ENCODE data around the gene MAN2B2.

The MAN2B2 gene

DNA sequence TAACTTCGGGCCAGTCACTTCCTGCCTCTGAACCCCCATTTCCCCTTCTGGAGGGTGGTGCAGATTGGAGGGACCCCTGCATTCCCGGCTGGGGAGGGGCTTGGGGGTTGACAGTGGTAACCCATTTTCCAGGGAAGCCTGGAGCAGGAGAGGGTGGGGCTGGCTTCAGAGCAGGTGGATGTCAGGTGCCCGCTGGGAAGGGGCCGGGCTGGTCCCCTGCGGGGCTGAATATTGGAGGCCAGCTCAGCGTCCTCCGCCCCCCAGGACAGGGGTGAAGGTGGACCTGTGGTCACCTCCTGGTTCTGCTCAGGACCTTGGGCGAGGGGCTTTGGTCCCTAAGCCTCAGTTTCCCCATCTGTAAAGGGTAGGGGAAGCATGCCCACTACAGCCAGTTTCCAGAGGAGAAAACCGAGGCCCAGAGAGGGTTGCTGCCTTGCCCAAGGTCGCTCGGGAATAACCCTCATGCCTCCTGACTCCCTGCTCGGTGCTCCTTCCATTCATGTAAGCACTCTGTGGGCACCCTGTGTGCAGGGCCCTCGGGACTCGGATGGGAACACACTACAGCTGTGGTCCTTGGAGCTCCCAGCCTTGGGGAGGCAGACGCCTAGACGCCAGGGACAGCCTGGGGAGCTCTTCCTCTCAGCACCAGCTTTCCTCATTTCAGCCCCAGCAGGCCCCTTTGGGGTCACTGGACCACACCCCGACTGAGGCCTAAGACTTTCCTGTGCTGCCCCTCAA, 683 bp downstream of the MAN2B2 start:
- in situ Hi-C loops (cut with HindIII; ENCODE audit: low pct_unique_long_range_greater_than_20kb, low sequenced_read_pairs) = no loop called here
- TF ChIP-seq JUND (IDR thresholded peaks at IDR 0.05; ENCODE audit: low read depth) = no peak
- no peak for DNase-seq (ENCODE audit: low read depth in 1 of 2, low spot score in 1 of 2)

DNA sequence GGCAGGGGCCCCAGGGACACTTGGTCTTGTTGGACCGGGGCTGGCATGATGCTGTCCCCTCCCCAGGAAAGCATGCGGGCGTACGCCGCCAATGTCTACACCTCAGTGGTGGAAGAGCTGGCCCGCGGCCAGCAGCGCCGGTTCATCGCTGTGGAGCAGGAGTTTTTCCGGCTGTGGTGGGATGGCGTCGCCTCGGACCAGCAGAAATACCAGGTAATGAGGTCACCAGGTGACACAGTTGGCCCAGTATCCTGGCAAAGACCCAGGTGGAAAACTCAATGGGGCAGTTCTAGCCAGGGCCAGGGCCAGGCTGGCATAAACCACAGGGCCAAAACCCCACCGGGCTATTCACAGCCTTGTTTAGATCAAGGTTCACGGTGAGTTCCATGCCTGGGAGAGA, 1.5 kb downstream of the MAN2B2 start:
- in situ Hi-C loops (cut with HindIII; ENCODE audit: low pct_unique_long_range_greater_than_20kb, low sequenced_read_pairs) = no loop called here
- no peak for DNase-seq (ENCODE audit: low read depth in 1 of 2, low spot score in 1 of 2)
- no peak for TF ChIP-seq JUND (IDR thresholded peaks at IDR 0.05; ENCODE audit: low read depth)

DNA sequence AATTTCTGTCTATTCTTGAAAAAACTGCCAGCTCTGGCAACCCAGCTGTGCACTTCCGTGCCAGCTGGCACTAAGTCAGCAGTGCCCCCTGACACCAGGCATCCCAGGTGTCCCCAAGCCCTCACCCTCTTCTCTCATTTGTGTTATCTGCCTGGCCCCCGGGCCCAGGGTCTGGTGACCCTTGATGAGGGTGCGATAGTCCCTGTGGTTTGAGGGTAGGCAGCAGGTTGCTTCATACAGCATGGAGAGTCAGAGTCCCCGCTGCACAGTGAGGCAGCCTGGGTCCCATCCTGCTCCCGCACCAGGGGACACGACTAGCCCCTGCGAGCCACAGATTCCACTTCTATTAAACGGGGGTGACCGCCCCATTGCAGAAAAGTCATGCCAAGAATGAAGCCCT, 1.9 kb downstream of the MAN2B2 start:
- in situ Hi-C loops (cut with HindIII; ENCODE audit: low pct_unique_long_range_greater_than_20kb, low sequenced_read_pairs) = no loop called here
- no peak for TF ChIP-seq JUND (IDR thresholded peaks at IDR 0.05; ENCODE audit: low read depth)

DNA sequence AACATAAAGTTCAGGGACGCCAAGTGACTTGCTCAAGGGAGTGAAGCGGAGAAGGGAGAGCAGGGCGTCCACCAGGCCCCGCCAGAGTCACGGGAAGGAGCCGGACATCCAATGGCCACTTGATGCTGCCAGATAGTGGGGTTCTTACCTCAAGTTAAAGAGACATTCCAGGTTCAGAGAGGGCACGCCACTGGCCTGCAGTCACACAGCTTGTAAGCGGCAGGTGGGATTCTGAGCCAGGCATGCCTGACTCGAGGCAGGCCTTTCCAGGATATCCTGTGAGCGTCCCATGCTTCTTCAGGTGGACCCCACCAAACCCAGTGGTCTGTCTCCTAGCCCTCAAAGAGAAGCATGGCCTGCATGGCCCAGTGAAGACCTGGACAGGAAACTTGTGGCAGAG, 2.4 kb downstream of the MAN2B2 start:
- no peak for TF ChIP-seq JUND (IDR thresholded peaks at IDR 0.05; ENCODE audit: low read depth)
- no peak for DNase-seq (ENCODE audit: low read depth in 1 of 2, low spot score in 1 of 2)
- in situ Hi-C loops (cut with HindIII; ENCODE audit: low pct_unique_long_range_greater_than_20kb, low sequenced_read_pairs) = no loop called here

More for the DNA sequence above, 1.9 kb downstream of the MAN2B2 start:
- no peak for DNase-seq (ENCODE audit: low read depth in 1 of 2, low spot score in 1 of 2)

DNA sequence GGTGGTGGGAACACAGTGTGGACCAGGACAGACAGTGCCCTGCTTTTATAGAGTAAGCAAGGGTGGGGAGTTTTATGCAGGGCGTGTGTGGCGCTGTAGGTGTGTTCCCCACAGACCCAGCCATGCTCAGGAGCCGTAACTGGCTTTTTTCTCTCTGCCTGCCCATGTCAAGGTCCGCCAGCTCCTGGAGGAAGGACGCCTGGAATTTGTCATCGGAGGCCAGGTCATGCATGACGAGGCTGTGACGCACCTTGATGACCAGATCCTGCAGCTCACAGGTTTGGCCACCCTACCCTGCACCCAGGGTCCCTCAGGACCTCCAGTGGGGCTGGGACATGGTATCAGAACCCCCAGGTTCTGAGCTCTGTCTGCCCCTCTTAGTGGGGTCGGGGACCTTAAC, 3.2 kb downstream of the MAN2B2 start:
- in situ Hi-C loops (cut with HindIII; ENCODE audit: low pct_unique_long_range_greater_than_20kb, low sequenced_read_pairs) = no loop called here
- DNase-seq (ENCODE audit: low read depth in 1 of 2, low spot score in 1 of 2) = no peak
- no peak for TF ChIP-seq JUND (IDR thresholded peaks at IDR 0.05; ENCODE audit: low read depth)

DNA sequence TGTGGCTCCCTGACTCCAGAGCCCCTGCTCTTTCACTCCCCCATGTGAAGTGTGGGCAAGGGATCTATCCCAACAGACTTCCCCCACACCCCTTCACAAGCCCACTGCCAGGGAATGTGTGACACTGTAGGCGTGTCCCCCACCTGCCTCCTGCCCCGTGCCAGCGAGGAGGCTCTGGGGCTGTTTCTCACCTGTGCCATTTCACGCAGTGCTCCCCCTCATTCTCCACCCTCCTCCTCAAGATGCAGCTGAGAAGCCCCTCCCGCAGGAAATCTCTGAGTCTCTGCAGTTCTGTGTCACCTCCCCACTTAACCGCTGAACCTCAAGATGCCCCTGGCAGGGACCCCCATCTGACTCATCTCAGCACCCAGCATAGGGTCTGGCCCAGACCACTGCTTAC, 5.4 kb downstream of the MAN2B2 start:
- DNase-seq (ENCODE audit: low read depth in 1 of 2, low spot score in 1 of 2) = no peak
- in situ Hi-C loops (cut with HindIII; ENCODE audit: low pct_unique_long_range_greater_than_20kb, low sequenced_read_pairs) = no loop called here
- TF ChIP-seq JUND (IDR thresholded peaks at IDR 0.05; ENCODE audit: low read depth) = no peak

DNA sequence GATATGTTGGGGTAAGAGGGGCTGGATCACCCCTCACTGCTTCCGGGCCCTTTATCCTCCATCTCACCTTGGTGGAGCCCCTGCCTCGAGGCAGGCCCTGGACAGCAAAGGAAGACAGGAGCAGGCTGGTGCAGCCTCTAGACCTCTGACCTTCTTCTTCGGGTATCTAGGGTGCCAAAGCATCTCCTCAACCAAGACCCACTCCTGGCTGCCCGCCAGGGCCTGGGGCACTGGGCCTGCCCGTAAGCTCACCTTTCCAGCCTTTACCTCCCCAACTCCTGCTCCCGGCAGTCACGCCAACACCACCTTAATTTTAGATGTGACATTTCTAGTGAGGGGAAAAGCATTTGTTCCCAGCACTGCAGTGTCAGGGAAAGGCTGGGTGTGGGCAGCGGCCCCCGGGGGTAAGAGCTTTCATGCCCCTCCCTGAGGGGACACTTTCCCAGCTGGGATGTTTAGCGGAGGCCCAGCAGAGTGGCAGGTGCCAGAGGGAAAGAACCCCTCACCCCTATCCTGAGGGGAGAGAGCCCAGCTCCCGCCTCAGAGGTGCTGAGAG, 6.7 kb downstream of the MAN2B2 start:
- in situ Hi-C loops (cut with HindIII; ENCODE audit: low pct_unique_long_range_greater_than_20kb, low sequenced_read_pairs) = no loop called here
- no peak for TF ChIP-seq JUND (IDR thresholded peaks at IDR 0.05; ENCODE audit: low read depth)
- DNase-seq (ENCODE audit: low read depth in 1 of 2, low spot score in 1 of 2) = no peak

DNA sequence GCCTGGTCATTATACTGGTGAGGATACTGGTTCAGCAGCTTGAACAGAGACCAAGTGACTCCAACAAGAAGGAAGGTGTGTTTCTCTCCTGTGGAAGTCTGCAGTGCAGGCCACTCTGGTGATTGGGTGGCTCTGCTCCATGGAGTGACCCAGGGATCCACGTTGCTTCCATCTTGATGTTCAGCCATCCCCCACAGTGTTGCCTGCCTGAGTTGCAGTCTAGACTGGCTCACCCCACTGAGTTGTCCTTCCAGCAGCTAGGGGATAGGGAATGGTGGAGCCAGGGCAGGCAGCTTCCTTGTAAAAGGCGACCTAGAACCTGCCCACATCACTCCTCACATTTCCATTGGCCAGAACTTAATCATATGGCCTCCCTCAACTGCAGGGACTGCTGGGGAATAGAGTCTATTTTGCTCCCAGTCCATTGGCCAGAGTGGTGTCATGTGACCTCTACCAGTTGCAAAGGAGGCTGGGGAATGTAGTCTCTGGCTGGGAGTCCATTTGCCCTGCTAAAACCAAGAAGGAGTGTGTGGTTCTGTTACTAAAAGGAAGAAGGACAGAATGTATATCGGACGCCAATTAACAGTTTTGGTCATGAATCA, 8.0 kb downstream of the MAN2B2 start:
- in situ Hi-C loops (cut with HindIII; ENCODE audit: low pct_unique_long_range_greater_than_20kb, low sequenced_read_pairs) = no loop called here
- peak; percentile 80 to 89 for DNase-seq (ENCODE audit: low read depth in 1 of 2, low spot score in 1 of 2)
- no peak for TF ChIP-seq JUND (IDR thresholded peaks at IDR 0.05; ENCODE audit: low read depth)

DNA sequence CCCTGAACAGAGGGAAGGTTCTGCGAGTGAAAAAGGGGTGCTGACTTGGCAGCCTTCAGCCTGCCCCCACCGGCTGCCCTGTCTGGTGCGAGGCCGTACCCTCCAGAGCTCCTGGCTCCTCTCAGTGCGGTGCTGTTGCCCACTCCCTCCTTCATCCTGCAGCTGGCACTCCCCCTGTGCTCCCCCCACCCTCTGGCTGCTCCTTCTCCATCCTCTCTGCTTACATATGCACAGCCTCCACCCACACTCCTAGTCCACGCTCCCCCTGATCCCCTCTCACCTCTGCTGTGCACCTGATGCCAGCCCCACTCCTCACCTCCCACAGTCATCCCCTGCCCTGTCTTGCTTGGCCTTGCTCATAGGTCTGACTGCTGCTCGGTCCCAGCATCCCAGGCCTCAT, 9.9 kb downstream of the MAN2B2 start:
- in situ Hi-C loops (cut with HindIII; ENCODE audit: low pct_unique_long_range_greater_than_20kb, low sequenced_read_pairs) = no loop called here
- DNase-seq (ENCODE audit: low read depth in 1 of 2, low spot score in 1 of 2) = no peak
- no peak for TF ChIP-seq JUND (IDR thresholded peaks at IDR 0.05; ENCODE audit: low read depth)

DNA sequence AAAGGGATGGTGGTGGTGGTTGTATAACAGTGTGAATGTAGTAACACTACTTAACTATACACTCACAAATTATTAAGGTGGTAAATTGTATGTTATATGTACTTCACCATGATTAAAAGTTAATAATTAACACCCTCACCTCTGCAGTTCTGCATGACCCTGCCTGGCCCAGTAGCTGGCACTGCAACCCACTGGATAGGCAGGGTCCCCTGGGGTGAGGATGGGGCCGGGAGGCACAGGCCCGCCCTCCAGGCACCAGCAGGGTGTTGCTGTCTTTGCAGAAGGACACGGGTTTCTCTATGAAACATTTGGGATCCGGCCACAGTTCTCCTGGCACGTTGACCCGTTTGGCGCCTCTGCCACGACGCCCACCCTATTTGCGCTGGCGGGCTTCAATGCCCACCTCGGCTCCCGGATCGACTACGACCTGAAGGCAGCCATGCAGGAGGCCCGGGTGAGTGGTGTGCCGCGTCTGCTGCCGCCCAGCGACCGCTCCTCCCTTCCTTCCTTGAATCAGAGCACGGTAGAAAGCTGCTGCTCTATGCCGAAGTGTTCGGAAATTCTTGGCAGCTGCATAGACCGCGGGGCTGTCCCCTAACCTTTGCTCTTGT, 11.8 kb downstream of the MAN2B2 start:
- TF ChIP-seq JUND (IDR thresholded peaks at IDR 0.05; ENCODE audit: low read depth) = no peak
- no peak for DNase-seq (ENCODE audit: low read depth in 1 of 2, low spot score in 1 of 2)
- in situ Hi-C loops (cut with HindIII; ENCODE audit: low pct_unique_long_range_greater_than_20kb, low sequenced_read_pairs) = no loop called here

DNA sequence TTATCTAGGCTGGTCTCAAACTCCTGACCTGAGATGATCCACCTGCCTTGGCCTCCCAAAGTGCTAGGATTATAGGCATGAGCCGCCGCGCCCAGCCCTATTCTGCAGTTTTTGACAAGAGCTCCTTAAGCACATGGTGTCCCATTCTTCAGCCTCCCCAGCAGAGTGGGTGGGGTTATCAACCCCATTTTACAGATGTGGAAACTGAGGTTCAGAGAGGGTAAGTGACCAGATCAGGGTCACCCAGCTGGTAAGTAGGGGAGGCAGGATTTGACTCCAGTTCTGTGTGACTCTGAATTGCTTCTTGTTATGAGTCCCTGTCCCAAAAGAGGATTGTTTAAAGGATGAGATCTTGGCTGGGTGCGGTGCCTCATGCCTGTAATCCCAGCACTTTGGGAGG, 14.5 kb downstream of the MAN2B2 start:
- no peak for DNase-seq (ENCODE audit: low read depth in 1 of 2, low spot score in 1 of 2)
- in situ Hi-C loops (cut with HindIII; ENCODE audit: low pct_unique_long_range_greater_than_20kb, low sequenced_read_pairs) = no loop called here
- TF ChIP-seq JUND (IDR thresholded peaks at IDR 0.05; ENCODE audit: low read depth) = no peak

DNA sequence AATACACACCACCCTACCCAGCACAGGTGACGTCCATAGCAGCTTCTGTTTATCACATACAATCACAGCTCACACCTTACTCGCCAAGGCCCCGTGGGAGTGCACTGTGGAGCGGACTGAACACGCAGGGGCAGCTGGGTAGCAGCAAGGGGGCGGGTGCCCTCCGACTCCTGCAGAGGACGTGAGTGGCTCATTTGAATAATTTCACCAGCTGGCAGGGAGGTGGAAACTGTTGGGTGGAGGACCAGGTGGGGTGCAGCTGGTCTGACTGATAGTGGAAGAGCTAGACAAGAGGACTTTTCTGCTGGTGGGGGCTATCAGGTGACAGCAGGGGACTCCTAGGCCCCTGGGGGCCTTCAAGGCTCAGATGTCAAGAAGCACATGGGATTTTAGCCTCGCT, 16.3 kb downstream of the MAN2B2 start:
- TF ChIP-seq JUND (IDR thresholded peaks at IDR 0.05; ENCODE audit: low read depth) = no peak
- in situ Hi-C loops (cut with HindIII; ENCODE audit: low pct_unique_long_range_greater_than_20kb, low sequenced_read_pairs) = no loop called here
- DNase-seq (ENCODE audit: low read depth in 1 of 2, low spot score in 1 of 2) = no peak

DNA sequence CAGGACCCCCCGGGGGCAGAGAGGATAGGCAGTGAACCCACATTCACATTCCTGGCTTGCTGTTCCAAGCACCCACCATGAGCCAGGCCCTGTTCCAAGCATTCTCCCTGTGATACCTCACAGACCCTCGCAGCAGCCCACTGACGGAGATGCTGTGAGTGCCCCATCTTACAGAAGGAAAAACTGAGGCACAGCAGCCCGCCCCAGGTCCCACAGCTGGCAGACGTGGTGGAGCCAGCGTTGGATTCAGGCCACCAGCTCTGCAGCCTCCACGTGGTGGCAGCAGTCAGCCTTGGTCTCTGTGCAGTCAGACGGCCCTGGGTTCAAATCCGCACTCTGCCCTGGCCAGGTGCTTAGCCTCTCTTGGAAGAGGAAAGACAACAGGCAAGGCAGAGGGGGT, 16.8 kb downstream of the MAN2B2 start:
- TF ChIP-seq JUND (IDR thresholded peaks at IDR 0.05; ENCODE audit: low read depth) = no peak
- in situ Hi-C loops (cut with HindIII; ENCODE audit: low pct_unique_long_range_greater_than_20kb, low sequenced_read_pairs) = no loop called here
- peak in 1 of 2 experiments; percentile 27 for DNase-seq (ENCODE audit: low read depth in 1 of 2, low spot score in 1 of 2)
